Dedifferentiated amniotic fluid mesenchymal stem cell (primary cell): Measurements from ENCODE around the gene CYBC1.
"Not testable (repeated sequence)": the region's sequence is repeated elsewhere in the genome, so short reads cannot be mapped to it uniquely, and the experiment has no call there.

Source experiments
- DNase-seq: peaks from one replicate; pipeline ENCODE4 v3.0.0-alpha.2; 2016; ENCODE audit errors: extremely low spot score

The CYBC1 gene

DNA sequence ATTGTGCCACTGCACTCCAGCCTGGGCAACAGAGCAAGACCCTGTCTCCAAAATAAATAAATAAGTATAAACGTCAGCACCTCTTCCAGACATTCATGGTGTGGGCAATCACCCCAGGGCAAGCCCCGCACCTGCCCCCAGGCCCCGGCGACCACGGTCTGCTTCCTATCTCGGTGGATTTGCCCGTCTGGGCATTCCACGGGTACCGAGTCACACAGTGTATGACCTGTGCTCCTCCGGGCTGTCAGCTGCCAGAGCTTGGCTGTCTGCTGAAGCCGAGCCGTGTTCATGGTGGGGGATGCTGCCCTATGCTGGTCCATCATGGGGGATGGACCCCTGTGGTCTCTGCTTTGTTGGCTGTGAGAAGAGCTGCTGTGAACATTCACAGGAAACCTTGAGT is 15.4 kb downstream of the CYBC1 start:
- DNase-seq = no peak

DNA sequence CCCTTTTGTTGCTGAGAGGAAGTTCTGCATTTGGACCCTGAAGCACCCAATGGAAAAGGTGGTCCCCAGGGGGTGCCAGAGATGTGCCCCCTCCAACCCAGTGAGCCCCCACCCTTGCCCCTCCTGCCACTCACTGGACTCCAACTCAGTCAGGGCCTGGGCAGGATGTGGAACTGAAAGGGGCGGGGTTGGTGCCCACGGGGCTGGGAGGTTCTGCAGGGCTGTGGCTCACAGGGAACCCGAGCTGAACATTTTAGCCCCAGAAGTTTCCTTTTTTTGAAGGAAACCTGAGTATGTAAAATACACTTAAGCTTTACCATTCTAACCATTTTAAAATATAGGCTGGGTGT is 16.4 kb downstream of the CYBC1 start:
- no peak for DNase-seq

DNA sequence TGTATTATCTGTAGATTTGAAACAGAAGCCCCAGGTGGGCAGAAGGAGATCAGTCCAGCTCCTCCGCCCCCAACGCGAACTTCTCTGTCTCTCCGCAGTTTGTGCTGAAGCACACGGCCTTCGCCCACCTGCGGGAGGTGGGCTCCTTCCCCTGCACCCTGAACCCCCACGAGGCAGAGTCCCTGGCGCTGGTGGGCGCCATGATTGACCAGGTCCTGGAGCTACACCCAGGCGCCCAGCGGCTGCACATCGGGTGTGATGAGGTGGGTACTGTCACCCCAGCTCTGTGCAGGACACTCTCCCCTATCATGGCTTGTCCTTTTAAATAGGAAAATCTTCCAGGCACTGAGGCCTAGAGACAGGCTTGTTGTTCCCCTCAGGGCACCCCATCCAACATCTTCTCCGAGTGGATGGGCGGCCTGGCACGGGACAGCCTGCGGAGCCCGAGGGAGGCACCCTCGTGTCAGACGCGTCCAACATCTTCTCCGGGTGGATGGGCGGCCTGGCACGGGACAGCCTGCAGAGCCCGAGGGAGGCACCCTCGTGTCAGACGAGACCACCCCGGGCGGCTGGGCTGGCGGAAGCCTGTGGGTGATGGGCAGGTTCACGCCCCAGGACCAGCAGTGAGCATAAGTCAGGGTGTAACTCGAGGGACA is 16.9 kb downstream of the CYBC1 start:
- DNase-seq = no peak

DNA sequence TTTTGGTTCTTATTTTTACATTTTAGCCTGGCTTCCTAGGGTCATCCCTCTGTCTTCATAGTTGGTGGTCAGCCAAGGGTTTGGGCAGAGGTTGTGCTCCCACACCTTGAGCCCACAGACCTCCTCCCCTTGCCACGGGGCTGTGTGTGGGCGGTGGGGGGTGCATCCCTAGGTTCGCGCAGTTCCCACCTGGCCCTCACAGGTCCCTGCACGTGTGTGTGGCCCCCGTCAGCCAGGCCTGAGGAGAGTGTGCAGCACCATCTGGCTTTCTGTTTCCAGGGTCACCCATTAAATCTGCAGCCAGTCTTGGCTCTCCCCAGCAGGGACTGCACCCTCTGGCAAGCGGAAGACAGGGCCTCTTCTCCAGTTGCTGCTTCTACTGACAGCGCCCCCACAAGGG is 18.5 kb downstream of the CYBC1 start:
- no peak for DNase-seq

DNA sequence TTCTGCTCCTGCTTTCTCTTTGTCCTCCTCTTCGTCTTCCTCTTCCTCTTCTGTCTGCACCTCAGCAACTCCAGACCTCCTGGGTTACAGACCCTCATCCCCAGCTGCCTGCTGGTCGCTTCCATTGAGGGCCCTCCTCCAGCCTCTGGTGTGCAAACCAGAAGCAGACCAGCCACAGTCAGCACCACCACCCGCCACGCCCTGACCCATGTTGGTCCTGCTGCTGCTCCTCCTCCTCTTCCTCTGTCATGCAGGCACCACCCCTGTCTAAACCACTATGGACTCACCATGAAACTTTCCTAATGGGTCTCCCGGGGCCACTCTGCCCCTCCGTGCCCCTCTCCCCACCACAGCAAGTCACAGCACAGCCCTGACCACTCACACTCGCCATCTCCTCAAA is 20.7 kb downstream of the CYBC1 start:
- DNase-seq = no peak

DNA sequence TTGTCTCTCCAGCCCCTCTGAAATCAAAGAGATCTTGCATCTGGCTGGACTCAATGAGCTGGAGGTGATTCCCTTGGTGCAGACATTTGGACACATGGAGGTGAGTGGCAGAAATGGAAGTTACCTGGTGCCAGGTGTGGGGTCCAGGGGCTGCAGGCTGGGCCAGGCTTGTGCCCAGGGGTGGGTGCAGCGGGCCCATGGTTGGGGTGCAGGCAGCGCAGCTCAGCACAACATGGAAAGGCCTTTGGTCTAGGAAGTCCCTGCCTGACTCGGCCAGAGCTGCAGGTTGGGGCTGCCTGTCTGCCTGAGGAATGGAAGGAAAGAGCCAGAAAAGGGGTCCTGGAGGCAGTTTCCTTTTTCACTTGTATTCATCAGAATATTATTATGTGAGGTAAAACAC is 22.0 kb downstream of the CYBC1 start:
- DNase-seq = no peak

DNA sequence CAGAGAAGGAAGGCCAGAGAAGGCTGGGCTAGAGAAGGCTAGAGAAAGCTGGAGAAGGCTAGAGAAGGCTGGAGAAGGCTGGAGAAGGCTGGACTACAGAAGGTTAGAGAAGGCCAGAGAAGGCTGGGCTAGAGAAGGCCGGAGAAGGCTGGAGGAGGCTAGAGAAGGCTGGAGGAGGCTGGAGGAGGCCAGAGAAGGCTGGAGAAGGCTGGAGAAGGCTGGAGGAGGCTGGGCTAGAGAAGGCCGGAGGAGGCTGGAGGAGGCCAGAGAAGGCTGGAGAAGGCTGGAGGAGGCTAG is 25.7 kb downstream of the CYBC1 start:
- DNase-seq = no peak

DNA sequence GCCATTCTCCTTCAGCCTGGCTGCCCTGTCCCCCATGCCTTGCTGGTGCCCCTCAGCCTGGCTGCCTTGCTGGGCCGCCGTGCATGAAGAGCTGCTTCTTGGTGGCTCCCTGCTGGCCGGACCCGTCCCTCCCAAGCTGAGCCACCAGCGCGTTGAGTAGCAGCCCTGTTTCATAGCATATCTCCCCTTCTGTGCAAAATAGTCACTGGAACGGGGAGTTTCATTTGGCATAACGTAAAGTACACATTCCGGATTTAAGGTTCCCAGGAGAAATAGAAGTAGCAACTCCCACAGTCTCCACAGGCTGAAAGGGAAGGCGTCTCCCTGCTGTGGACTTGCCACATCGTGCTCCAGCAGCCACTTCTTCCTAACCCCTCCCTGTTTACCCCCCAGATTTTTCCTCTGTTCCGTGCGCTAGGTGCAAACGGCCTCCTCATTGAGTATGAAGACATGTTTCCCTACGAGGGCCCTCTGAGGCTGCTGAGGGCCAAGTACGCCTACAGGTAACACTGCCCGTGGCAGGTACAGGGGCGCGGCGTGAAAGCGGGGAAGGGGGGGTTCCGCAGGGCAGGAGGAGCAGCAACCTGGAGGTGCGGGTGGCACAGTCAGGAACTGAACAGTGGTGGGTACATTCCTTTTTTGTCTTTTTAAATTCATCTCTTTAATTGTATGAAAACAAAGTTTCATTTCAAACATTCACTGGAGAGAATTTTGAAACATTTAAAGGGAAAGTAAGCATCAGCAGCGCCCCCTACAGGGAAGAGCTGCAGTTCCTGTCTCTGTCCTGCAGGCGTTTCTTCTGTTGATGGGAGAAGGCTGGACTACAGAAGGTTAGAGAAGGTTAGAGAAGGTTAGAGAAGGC is 26.3 kb downstream of the CYBC1 start:
- peak; percentile 15 for DNase-seq

DNA sequence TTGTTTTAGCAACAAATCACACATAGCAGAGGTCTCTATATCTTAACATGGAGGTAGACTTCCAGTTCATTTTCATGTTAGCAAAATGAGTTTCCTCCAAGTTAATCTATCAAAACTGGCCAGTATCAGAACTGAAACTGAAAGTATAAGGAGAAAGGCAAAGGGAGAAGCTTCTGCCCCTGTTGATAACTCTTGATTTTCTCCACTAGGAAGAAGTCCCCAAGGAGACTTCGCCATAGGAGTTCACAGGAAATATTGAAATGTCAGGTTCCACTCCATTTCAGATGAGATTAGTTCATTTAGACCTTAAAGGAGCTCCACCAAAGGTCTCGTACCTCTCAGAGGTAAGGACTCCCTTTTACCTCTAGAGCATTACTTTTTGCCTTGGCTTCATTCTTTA is 31.0 kb downstream of the CYBC1 start:
- no peak for DNase-seq

DNA sequence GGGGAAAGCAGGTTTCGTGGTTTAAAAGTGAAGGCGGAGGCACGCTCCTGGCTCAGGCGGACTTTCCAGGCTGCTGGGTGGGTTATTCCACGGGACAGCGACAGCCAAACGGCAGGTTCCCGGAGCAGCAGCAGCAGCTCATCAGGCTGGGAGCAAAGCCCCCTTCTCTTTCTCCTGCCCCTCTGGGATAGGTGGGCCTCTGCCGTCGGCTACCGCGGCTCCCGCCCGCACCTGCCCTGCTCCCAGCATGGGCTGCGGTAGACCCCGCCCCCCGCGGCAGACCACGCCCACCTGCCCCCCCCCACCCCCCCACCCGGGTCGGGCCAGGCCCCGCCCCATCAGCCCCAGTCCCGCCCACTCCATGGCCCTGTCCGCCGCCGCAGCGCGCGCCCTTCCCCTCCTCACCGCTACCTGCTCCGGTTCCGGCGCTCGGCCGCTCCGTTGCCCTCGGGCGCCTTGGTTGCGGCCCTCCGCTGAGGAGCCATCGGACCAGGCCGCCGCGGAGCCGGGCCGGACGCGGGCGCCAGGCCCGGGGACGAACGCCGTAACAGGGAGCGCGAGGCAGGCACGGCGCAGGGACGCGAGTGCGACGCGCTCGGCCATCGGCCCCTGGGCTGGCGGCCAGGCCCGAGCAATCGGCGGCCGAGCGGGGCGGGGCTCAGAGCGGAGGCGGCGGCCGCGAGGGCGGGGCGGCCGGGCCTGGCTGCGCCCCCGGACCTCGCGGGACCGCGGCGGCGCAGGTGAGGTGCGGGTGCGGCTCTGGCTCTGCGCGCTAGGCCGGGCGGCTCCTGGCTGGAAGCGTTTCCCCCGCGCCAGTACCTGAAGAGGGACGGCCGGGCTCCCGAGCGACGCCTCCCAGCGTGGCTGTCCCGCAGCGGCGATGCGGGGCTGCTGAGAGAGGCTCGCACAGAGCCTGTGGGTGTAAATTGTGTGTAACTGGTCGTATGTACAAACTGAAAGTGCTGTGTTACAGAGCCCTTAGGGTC is 32.3 kb downstream of the CYBC1 start, which contains the start of the genes HEXD and OGFOD3:
TSS of gene HEXD (plus strand) at position 347 of the 986 bp plus-strand sequence. CDS start 1,453 bp downstream, outside the sequence.
TSS of gene OGFOD3 (minus strand) at position 586 of the 986 bp plus-strand sequence. CDS start at position 485, 101 bp downstream.
- peak; percentile 62 for DNase-seq

DNA sequence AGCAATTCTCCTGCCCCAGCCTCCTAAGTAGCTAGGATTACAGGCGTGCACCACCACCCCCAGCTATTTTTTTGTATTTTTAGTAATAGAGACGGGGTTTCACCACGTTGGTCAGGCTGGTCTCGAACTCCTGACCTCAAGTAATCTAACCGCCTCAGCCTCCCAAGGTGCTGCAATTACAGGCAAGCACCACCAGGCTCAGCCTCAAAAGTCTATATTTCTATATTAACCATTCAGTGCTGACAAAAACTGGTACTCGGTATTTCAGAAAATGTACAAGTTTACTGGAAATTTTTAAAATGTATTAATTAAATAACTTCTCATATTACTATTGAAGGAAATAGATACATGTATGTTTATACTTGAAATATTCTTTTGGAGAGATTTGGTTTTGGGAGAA is 33.8 kb downstream of the CYBC1 start:
- DNase-seq = no peak

DNA sequence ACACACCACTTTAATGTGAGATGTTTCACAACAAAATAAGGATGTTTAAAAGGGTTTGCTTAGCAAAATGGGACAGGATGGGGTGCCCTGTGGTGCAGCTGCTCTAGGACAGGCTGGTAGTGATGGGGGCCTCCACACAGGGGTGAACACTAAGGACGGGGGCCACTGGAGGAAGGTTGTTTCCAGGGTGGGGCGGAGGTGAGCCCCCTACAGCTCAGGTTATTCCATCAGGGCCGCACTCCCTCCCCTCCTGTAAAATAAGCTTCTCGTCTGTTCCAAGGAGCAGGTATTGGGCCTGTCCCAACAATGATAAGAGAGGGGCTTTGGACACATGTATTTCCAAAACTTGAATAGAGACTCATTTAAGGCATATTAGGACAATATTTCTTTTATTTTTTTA is 34.3 kb downstream of the CYBC1 start:
- no peak for DNase-seq

DNA sequence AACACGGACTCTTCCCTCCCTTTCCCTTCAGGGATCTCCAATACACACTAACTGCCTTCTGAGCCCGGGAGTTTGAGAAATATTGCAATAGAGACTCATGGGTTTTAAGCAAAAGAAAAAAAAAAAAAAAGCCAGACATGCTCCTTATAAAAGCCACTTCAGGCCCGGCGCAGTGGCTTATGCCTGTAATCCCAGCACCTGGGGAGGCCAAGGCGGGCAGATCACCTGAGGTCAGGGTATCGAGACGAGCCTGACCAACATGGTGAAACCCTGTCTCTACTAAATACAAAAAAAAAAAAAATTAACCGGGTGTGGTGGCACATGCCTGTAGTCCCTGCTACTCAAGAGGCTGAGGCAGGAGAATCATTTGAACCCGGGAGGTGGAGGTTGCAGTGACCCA is 34.8 kb downstream of the CYBC1 start:
- DNase-seq = no peak

DNA sequence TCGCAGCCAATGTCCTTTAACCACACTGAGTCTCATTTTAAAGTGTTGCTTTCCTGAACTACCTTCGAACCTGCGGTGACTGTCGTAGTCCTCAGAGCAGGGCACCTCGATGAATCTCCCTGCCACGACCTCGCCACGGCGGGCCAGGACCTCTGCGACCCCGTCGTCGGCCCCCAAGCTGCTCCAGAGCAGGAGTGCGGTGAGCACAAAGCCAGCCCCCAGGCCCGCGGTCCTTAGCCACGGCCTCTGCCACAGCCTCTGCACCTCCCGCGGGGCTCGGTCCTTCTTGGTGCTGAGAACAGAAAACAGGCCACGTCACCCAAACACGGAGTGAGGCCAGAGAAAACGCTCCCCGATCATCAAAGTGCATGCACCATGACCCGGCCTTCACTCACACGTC is 35.2 kb downstream of the CYBC1 start:
- no peak for DNase-seq

DNA sequence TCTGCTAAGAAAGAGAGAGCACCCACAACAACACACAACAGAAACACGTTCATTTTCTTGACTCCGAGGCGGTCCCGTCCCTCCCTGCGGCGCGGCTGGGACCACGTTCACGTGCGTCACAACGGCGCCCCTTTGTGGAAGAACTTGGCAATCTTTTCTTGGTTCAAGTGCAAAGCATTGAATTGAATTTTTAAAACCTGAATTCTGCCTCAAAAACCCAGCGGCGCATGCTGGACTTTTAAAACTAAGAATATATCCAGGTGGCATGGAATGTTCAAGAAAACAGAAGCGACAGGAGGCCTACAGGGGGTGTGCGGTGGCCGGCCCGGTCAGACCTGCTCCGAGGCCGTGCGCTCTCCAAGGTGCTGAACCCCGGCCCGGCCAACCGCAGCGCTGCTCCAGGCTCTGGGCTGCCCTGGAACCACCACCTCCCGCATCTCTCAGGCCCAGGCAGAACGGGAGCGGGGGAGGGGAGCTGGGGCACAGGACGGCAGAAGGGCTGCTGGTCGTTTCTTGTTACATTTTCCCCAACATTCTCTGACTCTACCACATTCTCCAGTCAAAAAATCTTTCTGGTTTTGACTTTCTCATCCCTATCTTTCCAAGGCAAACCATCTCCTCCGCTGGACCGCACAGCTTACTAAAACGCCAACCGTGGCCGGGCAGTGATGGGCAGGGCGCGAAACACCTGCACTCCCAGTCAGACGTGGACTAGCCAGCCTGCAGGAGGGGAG is 35.8 kb downstream of the CYBC1 start:
- DNase-seq = peak; percentile 46

DNA sequence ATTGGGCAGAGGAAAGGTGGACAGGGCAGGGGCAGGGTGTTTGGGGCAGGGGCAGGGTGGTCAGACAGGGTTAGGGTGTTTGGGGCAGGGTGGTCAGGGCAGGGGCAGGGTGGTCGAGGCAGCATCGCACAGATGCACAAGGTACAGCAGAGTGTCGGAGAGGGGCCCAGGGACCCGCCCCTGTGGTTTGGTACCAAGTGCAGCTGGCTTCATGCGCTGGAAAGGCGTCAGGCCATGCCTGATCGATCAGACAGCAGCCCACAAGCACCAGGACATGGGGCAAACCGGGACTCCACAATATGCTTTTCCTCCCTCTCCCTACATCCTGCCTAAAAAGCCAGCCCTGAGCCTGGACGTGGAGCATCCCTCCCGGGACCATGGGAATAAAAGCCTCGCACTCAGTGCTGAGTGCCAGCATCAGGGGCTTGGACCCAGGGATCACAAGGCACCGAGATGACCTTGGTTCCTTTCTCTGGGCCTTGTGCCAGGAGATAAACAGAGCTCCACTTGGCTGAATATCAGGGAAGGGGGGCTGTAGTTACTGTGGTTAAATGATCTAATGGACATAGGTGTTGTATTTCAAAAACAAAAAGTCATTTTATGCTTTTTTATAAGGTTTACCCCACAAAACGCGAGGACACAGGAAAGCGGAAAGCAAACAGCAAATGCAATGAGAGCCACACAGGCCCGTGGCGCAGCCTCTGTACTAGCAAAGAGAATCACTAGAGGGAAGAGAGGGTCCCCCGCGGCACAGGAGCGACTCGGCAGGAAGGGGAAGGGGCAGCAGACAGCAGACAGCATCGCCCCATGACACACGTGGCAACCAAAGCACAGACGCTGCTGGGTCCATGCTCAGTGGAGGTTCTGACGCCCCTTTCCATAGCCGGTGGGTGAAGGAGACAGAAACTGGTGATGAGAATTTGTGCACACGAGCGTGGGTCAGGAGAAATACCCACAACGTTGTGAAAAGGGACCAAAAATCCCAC is 37.7 kb downstream of the CYBC1 start:
- no peak for DNase-seq

DNA sequence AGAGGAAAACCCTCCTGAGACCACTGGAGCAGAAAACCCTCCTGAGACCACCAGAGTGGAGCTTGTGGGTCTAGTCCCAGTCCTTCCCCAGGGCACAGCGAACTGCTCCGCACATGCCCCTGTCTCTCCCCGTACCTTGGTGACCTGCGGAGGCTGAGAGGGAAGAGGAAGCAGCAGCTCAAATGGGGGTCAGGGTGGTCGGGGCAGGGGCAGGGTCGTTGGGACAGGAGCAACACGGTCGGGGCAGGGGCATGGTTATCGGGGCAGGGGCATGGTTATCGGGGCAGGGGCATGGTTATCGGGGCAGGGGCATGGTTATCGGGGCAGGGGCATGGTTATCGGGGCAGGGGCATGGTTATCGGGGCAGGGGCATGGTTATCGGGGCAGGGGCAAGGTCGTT is 38.5 kb downstream of the CYBC1 start:
- DNase-seq = not testable (repeated sequence)

DNA sequence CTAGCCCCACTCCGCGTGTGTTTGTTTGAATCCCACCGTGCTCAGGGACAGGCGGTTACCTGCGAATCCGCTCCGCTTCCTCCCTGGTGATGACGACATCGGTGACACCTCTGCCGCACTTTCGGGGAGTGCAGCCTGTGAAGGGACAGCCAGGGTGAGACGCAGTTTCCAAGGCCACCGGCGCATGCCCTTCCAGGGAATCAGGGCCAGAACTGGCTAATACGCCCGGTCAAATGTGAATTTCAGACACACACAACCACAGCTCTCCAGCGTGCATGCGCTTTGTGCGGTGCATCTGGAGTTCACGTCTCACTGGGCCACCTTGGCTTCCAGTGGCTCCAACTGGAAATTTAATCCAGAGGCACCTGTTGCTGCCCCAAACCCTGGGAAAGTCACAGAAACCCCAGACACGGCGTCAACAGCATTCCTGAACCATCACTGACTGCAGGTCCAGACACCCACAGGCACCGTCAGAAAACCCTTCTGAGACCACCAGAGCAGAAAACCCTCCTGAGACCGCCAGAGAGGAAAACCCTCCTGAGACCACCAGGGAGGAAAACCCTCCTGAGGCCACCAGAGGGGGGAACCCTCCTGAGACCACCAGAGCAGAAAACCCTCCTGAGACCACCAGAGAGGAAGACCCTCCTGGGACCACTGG is 39.0 kb downstream of the CYBC1 start:
- no peak for DNase-seq

DNA sequence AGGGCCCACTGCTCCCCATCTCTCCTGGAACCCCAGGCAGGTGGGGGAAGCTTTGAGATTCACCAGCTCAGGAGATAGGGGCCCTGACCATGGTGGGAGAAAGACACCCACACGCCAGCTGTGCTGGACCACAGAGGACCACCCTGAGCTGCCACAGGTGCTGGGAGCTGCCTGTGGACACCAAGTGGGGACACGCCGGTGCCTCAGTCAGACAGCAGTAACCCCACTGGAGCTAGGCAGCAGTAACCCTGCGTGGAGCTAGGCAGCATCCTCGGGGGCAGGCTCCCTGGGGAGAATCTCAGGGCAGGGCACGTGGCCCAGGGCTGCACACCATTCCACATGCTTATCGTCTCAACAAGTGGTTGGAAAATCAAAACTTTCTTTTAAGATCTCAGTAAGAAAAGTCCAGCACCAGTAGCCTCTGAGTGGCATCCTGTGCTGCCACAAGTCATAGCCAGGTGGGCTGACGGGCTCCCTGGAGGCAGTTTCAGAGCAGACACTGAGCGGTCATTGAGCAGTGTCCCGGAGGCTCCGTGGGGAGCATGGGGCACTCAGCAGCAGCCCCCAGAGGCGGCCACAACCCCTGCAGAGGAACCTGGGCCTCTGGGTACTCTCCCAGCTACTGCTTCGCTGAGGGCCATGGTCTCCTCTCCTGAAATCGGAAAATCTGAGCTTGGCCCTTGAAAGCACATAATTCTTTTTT is 40.4 kb downstream of the CYBC1 start:
- no peak for DNase-seq
